Panc1 (cell line): ENCODE results near the gene ZNF366. TPM values are rescaled to one million over a fixed set of nuclear protein-coding genes. Genes with fewer than 3 reads are reported as not detected.

Source experiments
- ATAC-seq: fragments of 200-7000 bp; cut with Tn5 transposase; 2 replicates; pipeline ENCODE4 v1.9.1; 2020; ENCODE audit warnings: mild to moderate bottlenecking, moderate library complexity
- BruUV-seq: library from RNA; stranded (reverse); fragments of 400-500 nt; replicated peaks from 2 replicates; lab custom pipeline; 2021; lab: Mats Ljungman, UMichigan
- CTCF ChIA-PET: fragments of 300-600 bp; sonication (Branson Sonifier 250); formaldehyde crosslinking; loops from one replicate; lab custom pipeline; 2022; ENCODE audit warnings: antibody characterized with exemption; lab: Charles Lee
- POLR2A ChIA-PET: fragments of 300-600 bp; sonication (Branson Sonifier 250); formaldehyde crosslinking; loops from one replicate; lab custom pipeline; 2022; ENCODE audit warnings: antibody characterized with exemption; lab: Charles Lee
- DNase-seq: peaks from one replicate; pipeline ENCODE4 v3.0.0-alpha.2; 2010; ENCODE audit warnings: low read depth, low spot score
- H3K27ac ChIP-seq: 2 replicates; pipeline ENCODE4 v1.5.1; 2011; ENCODE audit warnings: mild to moderate bottlenecking, low read length, inconsistent platforms
- H3K27me3 ChIP-seq: fragments of 200-500 bp; sonication (Bioruptor generic); 2 replicates; pipeline ENCODE4 v1.6.0; 2014; ENCODE audit warnings: low read length, inconsistent platforms; ENCODE audit not compliant: control insufficient read depth, insufficient read depth
- H3K36me3 ChIP-seq: fragments of 200-500 bp; sonication (Bioruptor generic); 2 replicates; pipeline ENCODE4 v1.5.1; 2014; ENCODE audit warnings: inconsistent platforms, mild to moderate bottlenecking, low read length, moderate library complexity; ENCODE audit not compliant: control insufficient read depth, insufficient read depth
- H3K4me1 ChIP-seq: 2 replicates; pipeline ENCODE4 v1.5.1; 2011; ENCODE audit warnings: inconsistent platforms, mild to moderate bottlenecking, low read length, moderate library complexity; ENCODE audit not compliant: control insufficient read depth, insufficient read depth
- H3K4me3 ChIP-seq, 2 experiments: 2 replicates each; pipeline ENCODE4 v1.5.1; 2011 to 2012; ENCODE audit warnings: low read depth in 2 of 2, low read length in 2 of 2, mild to moderate bottlenecking in 2 of 2, inconsistent platforms in 1 of 2, moderate library complexity in 1 of 2
- H3K9me3 ChIP-seq: fragments of 200-500 bp; sonication (Bioruptor generic); 2 replicates; pipeline ENCODE4 v1.5.1; 2014; ENCODE audit warnings: low read depth, mild to moderate bottlenecking, inconsistent platforms, low read length, moderate library complexity; ENCODE audit not compliant: control insufficient read depth, insufficient read depth
- POLR2AphosphoS5 ChIP-seq: IDR thresholded peaks from 2 replicates; pipeline ENCODE4 v1.6.1; 2012; ENCODE audit warnings: mild to moderate bottlenecking, low read depth, low read length, moderate library complexity
- SIN3A ChIP-seq: IDR thresholded peaks from 2 replicates; pipeline ENCODE4 v1.6.1; 2012; ENCODE audit warnings: low read depth, mild to moderate bottlenecking, low read length, moderate library complexity, borderline replicate concordance; ENCODE audit not compliant: insufficient read depth
- TCF7L2 ChIP-seq: IDR thresholded peaks from 2 replicates; pipeline ENCODE4 v1.6.1; 2011; ENCODE audit warnings: mild to moderate bottlenecking, low read depth, low read length, inconsistent platforms
- in situ Hi-C: cut with HindIII; loops from 2 replicates; pipeline ENCODE4 v1.10.0; 2016; ENCODE audit warnings: low sequenced_read_pairs, low pct_unique_long_range_greater_than_20kb
- intact Hi-C: fragments of 100-400 bp; cut with micrococcal nuclease; formaldehyde crosslinking; loops from one replicate; pipeline ENCODE4 v1.10.0; 2022; ENCODE audit not compliant: unreplicated experiment
- total RNA-seq: library from RNA; stranded (reverse); gene quantifications from one replicate; pipeline ENCODE4 v1.2.1, GENCODE V29; 2021; ENCODE audit not compliant: unreplicated experiment
- TF ChIP-seq, protein P1 (sequence below), 2 experiments: IDR thresholded peaks; 2 replicates each; pipeline ENCODE4 v1.6.1; 2011 to 2012; ENCODE audit warnings: low read depth in 2 of 2, control low read depth in 1 of 2, low read length in 1 of 2, mild to moderate bottlenecking in 1 of 2, moderate library complexity in 1 of 2; ENCODE audit not compliant: insufficient read depth in 1 of 2
- TF ChIP-seq, protein P2 (sequence below): fragments of 450-650 bp; IDR thresholded peaks from 2 replicates; pipeline ENCODE4 v1.5.1; 2017; ENCODE audit warnings: mild to moderate bottlenecking

Gene ZNF366
- total RNA-seq, 1 experiment from 2014 or later = not detected

DNA sequence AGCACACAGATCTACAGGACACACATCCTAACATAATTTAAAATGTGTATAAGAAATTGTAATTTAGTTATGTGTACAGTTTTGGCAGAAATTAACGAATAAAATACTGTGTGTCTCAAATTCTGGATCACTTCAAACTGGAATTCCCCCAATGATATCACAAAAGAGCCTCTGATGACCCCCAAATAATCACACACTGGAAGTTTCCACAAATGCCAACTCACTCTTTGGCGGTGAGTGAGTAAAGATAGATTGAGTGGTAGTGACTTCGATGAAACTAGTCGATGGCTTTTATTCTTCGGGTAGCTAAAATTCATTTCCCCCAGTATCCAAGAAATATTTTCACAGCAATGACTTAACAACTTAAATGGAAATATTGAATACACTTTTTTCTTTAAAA, 2.2 kb downstream of the ZNF366 start:
- TF ChIP-seq, protein P1, sequence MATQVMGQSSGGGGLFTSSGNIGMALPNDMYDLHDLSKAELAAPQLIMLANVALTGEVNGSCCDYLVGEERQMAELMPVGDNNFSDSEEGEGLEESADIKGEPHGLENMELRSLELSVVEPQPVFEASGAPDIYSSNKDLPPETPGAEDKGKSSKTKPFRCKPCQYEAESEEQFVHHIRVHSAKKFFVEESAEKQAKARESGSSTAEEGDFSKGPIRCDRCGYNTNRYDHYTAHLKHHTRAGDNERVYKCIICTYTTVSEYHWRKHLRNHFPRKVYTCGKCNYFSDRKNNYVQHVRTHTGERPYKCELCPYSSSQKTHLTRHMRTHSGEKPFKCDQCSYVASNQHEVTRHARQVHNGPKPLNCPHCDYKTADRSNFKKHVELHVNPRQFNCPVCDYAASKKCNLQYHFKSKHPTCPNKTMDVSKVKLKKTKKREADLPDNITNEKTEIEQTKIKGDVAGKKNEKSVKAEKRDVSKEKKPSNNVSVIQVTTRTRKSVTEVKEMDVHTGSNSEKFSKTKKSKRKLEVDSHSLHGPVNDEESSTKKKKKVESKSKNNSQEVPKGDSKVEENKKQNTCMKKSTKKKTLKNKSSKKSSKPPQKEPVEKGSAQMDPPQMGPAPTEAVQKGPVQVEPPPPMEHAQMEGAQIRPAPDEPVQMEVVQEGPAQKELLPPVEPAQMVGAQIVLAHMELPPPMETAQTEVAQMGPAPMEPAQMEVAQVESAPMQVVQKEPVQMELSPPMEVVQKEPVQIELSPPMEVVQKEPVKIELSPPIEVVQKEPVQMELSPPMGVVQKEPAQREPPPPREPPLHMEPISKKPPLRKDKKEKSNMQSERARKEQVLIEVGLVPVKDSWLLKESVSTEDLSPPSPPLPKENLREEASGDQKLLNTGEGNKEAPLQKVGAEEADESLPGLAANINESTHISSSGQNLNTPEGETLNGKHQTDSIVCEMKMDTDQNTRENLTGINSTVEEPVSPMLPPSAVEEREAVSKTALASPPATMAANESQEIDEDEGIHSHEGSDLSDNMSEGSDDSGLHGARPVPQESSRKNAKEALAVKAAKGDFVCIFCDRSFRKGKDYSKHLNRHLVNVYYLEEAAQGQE (IDR thresholded peaks at IDR 0.05; ENCODE audit: insufficient read depth in 1 of 2, low read depth in 2 of 2, low read length in 1 of 2) = no peak
- no peak for TF ChIP-seq POLR2AphosphoS5
- TF ChIP-seq, protein P2, sequence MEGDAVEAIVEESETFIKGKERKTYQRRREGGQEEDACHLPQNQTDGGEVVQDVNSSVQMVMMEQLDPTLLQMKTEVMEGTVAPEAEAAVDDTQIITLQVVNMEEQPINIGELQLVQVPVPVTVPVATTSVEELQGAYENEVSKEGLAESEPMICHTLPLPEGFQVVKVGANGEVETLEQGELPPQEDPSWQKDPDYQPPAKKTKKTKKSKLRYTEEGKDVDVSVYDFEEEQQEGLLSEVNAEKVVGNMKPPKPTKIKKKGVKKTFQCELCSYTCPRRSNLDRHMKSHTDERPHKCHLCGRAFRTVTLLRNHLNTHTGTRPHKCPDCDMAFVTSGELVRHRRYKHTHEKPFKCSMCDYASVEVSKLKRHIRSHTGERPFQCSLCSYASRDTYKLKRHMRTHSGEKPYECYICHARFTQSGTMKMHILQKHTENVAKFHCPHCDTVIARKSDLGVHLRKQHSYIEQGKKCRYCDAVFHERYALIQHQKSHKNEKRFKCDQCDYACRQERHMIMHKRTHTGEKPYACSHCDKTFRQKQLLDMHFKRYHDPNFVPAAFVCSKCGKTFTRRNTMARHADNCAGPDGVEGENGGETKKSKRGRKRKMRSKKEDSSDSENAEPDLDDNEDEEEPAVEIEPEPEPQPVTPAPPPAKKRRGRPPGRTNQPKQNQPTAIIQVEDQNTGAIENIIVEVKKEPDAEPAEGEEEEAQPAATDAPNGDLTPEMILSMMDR = no peak
- POLR2A ChIA-PET = no interaction called here
- in situ Hi-C loops (no loop called here), intact Hi-C loops (no loop called here)
- Histone ChIP-seq H3K36me3 (no peaks in the 10 kb centered on the region), H3K4me1 (no peaks in the 10 kb centered on the region), H3K4me3 (no peak overlapping the region), H3K9me3 (no peaks in the 10 kb centered on the region), H3K27ac (no peak overlapping the region), H3K27me3 (no peaks in the 10 kb centered on the region)
- no TSS peak for BruUV-seq
- DNase-seq (no peak), ATAC-seq (no peak)
- CTCF ChIA-PET = no interaction called here

DNA sequence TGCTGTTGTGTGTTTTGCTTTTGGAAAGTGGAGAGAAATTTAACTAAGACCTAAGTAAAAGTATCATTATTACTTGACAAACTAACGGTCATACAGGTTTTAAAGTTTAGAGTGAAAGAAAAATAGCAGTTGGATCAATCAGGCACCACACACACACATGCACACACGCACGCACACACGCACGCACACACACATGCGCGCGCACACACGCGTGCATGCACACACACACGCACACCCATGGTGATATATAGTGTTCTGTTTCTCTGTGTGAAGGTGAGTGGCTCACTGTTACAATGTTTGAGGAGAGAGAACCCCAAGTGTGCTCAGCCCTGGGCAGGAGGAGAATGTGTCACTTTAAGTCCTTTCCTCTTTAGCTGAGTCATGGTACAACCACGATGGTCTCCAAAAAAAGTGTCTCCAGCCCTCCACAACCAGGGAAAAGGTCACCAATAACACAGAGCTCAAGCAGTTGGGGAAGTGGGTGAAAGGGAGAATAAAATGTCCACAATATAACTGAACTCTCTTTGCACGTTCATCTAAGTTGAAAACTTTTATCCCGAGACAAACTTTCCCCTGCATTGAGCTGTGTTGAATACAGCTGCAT, 3.2 kb downstream of the ZNF366 start:
- BruUV-seq = no TSS peak
- Histone ChIP-seq H3K27me3 (no peaks in the 10 kb centered on the region), H3K4me1 (no peaks in the 10 kb centered on the region), H3K36me3 (no peaks in the 10 kb centered on the region), H3K4me3 (no peak overlapping the region), H3K9me3 (no peaks in the 10 kb centered on the region), H3K27ac (no peak overlapping the region)
- intact Hi-C loops = no loop called here
- ATAC-seq = peak; percentile 62; the same call in 1 of the 2 replicates
- no peak for DNase-seq
- ChIA-PET POLR2A (interaction anchor here (1.1 kb wide), 1 partner anchor 8 kb away, joined by 5 read pairs; no protein-coding TSS in a partner anchor), CTCF (no interaction called here)
- TF ChIP-seq POLR2AphosphoS5 (no peak), TCF7L2 (no peak), SIN3A (no peak)
- TF ChIP-seq, protein P1 (IDR thresholded peaks at IDR 0.05; ENCODE audit: insufficient read depth in 1 of 2, low read depth in 2 of 2, low read length in 1 of 2) = no peak
- TF ChIP-seq, protein P2 = no peak
- in situ Hi-C loops = no loop called here
